ENCODE measurements around the gene SGMS1.

SGMS1 gene

DNA sequence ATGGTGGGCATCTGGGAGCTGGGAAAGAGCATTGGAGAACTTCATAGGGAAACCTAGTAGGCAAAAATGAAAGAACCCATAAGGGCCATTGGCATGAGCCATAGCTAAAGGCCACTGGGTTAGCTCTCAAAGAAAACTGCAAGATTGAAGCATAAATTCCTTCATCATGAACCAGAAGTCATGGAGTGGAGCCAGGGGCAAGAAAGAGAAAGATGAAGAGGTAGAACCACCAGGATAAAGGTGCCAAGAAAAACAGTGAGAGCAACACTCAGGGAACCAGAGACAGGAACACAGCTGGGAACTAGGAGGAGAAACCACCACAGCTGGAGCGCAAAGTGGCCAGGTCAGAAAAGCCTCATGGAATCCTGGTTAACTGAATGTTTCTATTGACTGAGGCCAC lies 11.5 kb upstream of the SGMS1 start:
- no peak for DNase-seq

DNA sequence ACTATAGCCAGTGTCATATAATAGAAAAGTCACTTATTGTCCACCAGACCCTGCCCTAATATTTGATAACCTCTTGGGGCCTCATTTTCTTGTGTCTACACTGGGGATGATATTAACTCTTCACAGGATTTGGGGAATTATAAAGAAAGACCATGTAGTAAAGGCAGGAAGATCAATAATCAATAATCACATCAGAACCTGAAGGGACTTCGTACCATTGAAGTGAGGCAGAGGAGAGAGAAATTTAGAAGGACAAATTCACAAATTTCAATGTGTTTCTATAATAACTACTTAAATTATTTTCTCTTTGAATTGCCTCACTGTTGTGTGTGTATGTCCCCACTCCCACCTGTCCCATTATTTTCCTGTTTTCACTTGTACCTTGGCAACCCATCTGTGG lies 10.7 kb upstream of the SGMS1 start:
- DNase-seq = no peak

DNA sequence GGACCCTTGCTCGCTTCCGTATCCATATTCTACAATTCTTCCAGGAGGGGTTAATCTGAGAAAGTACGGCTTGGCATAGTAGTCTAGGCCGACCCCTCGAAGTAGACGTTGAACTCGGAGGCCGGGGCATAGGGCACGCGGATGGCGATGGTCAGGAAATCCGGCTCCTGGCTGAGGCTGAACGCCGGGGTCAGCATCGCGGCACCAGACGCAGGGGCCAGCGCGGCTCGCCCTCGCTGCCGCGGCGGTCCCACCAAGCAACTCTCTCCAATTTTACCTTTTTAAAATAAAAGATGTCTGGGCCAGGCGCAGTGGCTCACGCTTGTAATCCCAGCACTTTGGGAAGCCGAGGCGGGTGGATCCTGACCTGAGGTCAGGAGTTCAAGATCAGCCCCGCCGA lies 7.3 kb upstream of the SGMS1 start:
- DNase-seq = no peak

DNA sequence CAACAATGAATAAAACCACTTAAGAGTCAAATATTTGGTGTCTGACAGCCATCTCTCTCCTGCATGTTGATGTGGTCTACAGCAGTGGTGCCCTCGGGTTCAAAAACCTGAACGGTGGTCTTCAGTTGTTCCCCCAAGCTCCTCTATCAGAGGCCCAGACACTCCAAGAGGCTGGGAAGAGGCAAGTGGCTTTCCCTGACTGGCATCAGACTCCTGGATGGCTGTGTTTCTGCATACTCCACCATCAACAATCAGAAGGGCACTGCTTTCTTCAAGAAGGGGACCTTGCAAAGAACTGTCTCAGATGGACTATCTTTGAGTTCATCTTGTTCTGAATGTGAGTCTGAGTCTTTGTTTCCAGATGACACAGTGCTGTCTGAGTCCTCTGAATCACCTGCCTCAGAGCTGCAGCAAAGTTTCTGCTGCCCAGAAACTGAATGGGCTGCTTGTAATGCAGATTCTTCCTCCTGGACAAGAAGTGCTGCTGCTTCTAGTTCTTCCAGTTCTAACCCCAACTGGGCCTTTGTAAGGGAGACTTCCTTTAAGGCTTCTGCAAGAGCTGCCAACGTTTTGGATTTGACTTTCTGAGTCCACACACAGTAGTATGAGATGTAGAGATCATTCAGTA lies 5.9 kb upstream of the SGMS1 start:
- no peak for DNase-seq

DNA sequence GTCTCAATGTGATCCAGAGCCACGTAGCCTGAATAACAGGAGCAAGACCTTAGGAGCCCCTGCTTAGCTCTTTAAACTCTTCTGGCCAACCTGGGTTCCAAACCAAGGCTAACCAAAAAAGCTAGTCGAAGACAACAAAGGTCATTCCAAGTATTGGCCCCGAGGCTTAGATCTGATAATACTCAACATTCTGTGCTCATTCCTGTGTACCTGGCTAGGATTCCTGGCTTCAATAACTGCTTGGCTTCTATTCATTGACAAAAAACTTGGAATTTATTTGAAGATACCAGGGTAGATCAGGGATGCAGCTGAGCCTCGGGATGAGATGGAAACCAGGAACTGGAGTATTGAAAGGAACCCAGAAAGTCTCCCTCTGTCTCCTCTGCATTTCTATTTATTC lies 4.1 kb upstream of the SGMS1 start:
- no peak for DNase-seq

DNA sequence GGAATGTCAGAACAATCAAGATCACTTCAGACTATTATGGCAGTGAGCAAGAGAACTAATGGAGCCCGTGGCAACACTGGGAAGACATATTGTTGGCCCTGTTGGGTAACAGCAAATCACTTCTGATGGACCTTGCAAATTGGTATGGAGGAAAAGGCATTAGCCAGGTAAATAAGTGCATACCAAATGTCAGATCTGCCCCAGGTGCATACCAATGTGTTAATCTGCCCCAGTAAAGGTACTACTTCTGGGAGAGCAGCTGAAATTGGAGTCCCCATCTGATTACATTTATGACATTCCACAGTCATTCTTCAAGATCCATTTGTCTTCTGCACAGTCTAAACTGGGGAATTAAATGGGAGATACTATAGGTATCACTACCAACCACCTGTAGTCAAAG lies 3.7 kb upstream of the SGMS1 start:
- no peak for DNase-seq

DNA sequence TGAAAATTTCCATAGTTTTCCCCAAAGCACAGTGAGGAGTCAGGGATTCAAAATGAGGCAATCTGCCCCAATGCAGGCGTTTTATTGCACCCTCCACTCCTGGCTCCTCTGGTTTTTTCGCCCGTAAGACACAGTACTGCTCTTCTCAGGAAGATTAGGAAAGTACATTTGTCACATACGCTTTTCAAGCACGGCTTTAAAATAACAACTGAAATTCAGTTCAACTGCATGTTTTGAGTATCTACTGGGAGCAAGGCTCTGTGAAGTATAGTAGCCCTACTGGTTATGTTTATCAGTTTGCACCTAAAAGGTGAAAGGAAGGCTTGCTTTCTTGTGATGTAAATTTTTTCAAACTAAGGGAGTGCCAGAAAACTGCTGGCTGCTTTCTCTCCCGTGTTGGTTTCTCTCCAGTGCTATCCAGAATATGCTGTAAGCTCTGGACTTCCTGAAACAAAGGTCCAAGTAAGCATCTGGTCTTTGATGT lies 1.9 kb upstream of the SGMS1 start:
- DNase-seq = no peak

DNA sequence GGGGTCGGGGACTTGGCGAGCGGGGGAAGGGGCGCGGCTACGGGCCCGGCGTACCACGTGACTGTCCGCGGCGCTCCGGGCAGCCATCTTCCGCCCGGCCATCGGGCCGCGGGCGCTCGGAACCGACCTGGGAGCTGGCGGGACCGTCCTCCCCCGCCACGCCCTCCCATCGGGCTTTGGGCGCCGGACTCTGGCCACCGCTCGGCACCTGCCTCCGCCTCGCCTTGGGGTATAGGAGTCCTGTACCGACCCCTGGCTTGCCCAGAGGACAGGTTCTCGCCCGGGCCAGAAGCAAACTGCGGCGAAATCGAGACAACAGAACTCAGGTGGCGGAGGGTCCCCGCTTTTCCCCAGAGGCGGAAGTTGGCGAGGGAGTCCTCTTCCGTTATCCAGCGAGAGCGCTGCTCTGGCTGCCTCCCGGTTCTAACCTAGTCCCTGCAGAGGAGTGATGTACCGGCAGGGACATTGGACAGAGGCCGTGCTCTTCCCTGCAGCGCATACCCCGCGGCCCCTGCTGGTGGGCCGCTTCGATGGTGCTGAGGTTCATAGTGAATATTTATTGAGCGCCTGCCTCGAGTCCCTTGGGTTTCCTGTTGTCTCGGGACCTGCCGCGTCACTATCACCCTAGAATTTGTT lies 1.2 kb upstream of the SGMS1 start:
- peak; percentile 87 for DNase-seq

DNA sequence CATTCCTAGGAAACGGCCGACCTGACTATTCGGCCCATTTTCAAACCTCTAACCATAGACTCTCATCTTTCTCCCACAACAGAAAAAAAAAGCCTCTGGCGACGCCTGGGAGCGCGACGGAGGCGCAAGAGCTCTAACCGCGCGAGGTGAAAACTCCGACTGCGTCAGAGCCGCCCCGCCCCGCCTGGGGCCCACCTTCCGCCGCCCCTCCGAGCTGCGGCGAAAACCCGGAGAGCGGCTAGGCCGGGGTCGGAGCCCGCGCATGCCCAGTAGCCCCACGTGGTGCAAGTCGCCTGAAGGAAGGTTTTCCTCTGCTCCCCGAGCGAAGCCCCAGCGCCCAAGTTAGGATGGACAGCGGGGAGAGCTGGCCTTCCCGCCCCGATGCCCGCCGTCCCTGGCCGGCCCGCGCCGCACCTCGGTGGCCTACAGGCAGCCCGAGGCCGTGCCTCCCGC lies 683 bp upstream of the SGMS1 start:
- peak; percentile 93 for DNase-seq

DNA sequence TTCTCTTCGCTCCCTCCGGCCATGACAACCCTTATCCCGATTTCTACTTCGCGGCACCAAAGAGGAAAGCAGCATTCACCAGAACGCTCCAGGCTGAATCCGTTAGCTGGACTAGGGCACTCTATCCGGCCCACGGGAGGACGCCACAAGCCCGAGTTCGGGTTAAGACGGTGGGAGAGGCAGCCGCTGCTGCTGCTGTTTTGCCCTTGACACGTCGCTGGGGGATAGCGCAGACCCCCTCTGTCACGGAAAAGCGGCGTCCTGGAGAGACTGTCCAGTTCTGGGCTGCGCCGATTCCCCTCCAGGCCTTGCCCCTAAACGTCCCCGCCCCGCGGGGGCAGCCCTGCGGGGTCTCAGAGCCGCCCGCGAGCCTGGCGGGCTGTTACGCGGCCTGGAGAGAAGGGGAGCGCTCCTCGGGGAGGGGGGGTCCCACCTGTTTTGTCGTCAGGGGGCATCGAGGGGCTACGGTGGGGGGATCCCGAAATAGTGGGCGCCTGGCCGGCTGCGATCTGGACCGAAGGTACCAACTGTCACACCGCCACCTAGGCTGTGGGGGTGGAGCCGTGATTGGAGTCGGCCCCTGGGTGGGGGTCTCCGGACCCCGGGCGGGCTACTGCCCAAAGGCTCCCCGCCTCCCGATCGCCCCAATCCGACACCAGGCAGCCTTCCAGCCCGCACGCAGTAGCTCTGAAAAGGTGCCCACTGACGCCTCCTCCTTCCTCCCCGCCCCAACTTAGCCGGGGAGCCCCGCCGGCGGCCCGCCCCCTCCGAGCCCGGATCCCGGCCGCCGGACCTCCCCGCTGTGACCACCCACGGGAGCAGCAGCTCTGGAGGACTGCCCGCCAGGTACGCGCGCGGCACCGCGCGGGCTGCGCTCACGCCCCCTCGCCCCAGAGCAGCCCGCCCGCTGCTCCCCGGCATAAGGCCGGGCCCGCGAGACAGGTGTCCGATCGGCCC lies 772 bp downstream of the SGMS1 start:
- DNase-seq = no peak

DNA sequence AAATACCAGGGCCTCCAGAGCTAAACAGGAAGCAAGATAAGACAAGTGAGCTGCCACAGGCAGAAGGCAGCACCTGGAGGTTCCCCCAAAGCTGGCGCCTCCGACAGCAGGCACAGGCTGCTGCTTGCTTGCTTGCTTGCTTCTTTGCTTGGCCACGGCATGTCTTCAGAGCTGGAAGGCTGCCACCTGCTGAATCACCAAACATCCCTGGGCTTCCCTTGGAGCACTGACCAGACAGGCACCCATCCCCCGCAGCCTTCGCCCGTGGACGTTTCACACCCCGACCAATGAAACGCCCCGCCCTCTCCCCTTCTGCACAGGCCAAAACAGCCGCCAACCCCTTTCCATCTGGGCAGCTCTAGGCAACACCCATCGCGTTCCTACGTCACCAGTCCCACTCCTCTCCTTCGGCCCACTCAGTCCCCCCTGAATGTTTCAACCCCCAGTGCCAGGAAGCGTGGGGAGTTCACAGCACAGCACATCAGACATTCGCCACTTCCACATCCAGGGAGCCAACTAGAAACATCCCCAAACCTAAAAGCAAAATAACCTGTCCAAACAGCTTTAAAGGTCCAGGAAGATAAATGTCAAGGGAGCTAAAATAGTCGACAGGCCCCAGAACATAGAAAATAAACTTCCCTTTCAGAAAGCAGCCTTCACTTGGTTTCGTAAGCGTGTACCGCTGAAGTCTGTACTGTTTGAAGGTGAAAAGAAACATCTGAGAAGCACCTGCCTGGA lies 1.6 kb downstream of the SGMS1 start:
- peak; percentile 59 for DNase-seq

DNA sequence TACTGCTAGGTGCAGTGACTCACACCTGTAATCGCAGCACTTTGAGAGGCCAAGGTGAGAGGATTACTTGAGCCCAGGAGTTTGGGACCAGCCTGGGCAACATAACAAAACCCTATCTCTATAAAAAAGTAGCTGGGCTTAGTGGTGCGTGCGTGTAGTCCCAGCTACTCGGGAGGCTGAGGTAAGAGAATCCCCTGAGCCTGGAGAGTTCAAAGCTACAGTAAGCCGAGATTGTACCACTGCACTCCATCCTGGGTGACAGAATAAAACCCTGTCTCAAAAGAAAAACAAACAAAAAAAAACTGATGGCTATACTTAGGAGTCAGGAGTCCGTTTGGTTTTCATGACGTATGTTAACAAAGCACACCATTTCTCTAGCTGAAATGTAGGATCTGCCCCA lies 2.9 kb downstream of the SGMS1 start:
- no peak for DNase-seq

DNA sequence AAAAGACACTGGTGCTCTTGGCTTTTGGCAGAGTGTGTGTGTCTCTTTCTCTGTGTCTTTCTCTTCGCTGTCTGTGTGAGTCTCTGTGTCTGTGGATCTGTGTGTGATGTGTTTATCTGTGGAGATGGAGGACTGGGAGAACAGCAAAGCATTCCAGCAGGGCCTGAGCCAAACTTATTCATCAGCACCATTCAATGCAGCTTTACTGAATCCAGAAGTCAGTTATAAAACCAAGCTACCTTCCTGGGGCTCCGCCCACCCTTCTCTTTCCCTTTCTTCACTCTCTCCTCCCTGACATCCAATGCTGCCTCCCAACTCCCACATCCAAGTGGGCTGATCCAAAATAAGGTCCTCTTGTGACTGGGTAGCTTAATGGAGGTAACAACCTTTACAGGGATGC lies 3.9 kb downstream of the SGMS1 start:
- no peak for DNase-seq

DNA sequence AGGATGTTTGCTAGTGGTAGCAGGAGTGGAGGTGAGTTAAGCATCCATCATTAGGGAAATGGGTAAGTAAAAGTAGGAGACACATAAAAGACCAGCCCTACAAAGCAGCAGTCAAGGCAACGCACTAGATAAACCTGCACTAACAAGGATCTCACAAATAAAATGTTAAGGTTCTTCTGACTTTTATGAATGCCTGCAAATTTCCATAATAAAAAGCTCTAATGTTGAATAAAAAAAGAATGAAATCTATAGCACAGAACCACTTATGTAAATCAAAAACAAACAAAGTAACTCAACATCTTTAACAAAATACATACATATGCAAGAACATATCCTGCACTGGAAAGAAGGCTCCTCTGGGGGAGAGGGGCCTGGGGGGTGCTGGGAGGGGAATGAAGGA lies 4.6 kb downstream of the SGMS1 start:
- no peak for DNase-seq

DNA sequence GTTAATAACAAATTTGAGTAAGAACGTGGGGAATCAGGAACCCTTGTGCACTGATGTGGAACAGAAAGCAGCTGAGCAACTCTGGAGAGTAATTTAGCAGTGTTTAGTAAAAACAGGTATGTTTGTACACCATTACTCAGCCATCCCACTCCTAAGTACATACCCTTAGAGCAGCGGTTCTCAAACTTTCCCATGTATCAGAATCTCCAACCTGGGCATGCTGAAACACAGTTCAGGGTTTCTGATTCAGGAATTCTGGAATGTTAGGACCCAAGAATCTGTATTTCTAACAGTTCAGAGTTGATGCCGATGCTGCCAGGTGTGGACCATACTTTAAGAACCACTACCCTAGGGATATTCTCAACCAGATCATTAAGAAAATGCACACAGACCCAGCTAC lies 5.1 kb downstream of the SGMS1 start:
- no peak for DNase-seq

DNA sequence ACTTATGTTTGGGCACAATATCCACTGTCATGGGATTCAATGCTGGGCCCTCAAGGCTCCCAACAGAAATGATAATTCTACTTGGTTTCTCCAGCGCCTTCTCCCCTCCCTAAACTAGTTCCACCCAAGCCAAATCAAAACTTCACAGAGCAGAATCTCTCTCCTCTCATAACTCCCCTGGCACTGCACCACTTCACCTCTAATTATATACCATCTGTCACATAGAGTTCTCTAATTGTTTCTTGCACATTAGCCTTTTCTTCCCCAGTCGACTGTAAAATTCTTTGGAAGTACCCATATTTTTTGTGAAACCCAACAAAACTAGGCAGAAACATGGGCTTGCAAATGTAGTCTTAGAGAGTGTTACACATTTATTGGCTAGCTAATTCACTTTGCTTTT lies 8.1 kb downstream of the SGMS1 start:
- DNase-seq = no peak

DNA sequence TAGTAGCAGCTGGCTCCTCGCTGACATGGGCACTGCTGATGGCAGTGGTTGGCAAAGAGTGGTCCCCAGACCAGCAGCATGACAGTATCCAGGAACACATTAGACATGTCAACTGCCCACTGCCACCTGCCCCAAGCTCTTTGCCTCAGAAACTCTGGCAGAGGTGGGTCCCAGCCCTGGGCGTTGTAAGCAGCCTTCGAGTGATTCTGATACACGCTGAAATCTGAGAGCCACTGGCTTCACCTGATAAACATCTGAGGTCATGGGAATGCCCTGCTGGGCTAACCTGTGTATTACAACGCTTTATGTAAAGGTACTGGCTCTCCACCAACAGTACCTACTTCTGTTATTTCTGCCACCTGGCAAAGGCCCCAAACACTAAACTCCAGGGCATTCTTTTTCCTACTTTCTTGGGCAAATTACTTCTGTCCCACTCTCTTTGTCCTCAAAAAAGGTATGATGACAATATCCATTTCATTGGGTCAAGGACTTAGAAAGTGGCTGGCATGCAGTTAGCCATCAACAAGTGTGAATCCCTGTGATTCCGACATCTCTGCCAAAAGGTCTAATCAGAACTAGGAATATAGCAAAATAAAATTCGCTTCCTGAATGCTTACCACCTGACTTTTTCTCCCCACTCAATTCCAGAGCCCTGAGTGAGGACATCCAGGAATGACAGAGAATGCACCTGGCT lies 9.2 kb downstream of the SGMS1 start:
- peak; percentile 30 for DNase-seq

DNA sequence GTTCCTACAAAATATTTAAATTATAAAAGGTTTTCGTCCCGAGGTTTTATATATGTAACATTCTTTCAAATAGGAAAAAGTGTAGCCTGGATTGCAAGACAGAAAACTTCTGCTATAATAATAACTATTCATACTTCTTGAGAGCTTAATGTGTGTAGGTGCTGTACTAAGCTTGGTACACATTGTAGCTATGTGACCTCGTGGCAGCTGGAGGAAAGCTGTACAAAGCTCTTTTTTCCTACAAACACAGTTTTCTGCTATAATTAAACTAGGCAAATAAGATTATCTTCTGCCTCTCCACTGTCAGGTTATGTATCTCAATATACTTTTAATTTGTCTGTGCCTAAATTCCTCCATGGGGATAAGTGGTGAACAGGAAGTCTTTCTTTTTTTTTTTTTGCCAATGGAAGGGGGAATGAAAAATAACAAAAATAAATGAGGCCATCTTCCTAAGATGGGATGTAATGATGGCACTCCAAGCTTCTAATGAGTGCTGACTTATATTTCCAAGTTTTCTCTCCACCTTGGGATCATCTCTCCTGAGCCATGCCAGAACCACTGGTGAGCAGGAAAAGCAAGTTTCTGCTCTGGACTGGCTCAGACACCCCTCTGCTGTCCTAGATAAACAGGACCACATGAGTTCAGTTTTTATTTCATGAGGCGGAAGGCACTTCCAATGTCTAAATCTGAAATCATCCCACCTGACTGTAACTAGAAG lies 9.9 kb downstream of the SGMS1 start:
- DNase-seq = no peak

DNA sequence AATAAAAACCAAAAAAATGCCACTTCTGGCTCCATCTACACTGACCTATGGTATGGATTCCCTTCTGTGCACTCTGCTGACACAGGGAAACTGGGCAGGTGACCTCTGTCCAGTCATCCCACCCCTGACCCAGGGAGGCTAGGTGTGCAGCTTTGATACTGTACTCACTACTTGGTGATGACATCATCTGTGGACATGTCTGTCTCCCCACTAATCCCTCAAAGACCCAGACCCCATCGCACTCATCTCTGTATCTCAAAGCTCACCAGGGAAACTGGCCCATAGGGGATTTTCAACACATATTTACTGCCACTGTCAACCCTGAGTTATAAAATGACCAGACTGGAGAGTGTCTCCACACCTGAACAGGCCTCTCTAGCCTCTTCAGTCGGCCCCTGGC lies 10.6 kb downstream of the SGMS1 start:
- no peak for DNase-seq

DNA sequence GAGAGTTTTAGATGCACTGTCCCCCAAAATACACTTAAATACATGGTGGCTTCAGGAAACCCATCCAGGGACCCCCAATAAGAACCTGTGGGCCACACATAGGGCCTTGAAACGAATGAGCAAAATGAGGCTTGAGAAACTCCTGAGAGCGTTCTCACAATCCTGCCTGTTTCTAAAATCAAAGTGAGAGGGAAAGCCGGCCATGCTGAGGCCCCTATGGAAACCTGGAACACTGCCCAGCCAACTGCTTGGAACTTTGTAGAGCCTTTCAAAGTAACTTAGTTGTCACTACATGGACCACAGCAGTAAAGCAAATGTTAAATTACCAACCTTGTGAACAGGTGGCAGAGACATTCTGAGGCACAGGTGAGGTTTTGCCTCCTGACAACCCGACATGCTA lies 13.4 kb downstream of the SGMS1 start:
- DNase-seq = no peak

DNA sequence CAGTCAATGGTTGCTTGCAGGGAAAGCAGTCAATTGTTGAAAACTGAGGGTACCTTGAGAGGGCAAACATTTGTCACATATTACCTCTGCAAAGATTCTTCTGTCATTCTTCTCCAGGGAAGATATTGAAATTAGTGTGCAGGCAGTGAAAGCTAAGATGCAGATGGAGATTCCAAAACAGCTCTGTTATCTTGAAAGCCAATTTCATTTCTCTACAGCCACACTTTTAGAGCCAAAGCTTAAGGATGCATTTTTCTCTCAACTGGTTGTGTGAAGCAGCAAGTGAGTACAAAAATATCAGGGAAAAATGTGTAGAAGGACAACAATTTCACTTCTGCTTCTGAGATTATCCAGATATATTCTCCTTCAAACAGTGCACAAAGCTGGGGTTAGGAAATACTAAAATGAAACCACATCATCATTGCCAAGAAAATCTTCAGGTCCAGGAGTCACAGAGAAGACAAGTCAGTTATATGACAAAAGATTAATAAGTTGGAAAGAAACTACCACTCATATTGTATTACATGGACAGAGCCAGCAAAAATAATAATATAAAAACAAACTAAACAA lies 16.3 kb downstream of the SGMS1 start:
- DNase-seq = no peak

DNA sequence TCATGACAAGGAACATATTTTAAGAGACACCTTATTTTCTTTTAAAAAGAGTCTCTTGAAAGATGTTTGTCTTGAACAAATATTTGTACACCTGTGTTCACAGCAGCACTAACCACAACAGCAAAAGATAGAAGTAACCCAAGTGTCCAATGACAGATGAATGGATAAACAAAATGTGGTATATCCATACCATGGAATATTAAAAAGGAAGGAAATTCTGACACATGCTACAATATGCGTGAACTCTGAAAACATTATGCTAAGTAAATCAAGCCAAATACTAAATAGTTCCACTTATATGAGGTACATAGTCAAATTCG lies 17.8 kb downstream of the SGMS1 start:
- DNase-seq = peak; percentile 24
